ENCODE data around the gene LOXL1.

- TF ChIP-seq CTCF (CRISPR knock-in tag; IDR thresholded peaks at IDR 0.05) = no peak
- TF ChIP-seq NCOA2 (CRISPR knock-in tag; IDR thresholded peaks at IDR 0.05) = no peak
- TF ChIP-seq TFAP4 (IDR thresholded peaks at IDR 0.05; ENCODE audit: borderline replicate concordance, low read depth) = no peak
- TF ChIP-seq NONO (IDR thresholded peaks at IDR 0.05) = no peak
- no peak for TF ChIP-seq NONO (CRISPR knock-in tag; conservative IDR thresholded peaks at IDR 0.05)
- TF ChIP-seq SCMH1 (CRISPR knock-in tag; IDR thresholded peaks at IDR 0.05; ENCODE audit: borderline replicate concordance) = no peak
These were observed 56.1 kb downstream of the LOXL1 start for GRCh38 chr15:73982222-73982962.
